ENCODE measurements around the gene CYP4Z1.
"Not testable (repeated sequence)": the region's sequence is repeated elsewhere in the genome, so short reads cannot be mapped to it uniquely, and the experiment has no call there.

- TF ChIP-seq CTCF, POLR2A (IDR thresholded peaks at IDR 0.05): not testable (repeated sequence)
Observed at GRCh38 chr1:47143654-47144053, 76.6 kb downstream of the CYP4Z1 start.

All from lower leg skin (tissue), 3 donors.